Lower leg skin (tissue), 3 donors: Measurements from ENCODE around the gene FAF2.

Source experiments
- CTCF ChIP-seq, 3 donors: fragments of 450-650 bp; IDR thresholded peaks; one replicate each; pipeline ENCODE4 v1.5.1; 2016; ENCODE audit warnings: antibody characterized with exemption in 3 of 3, mild to moderate bottlenecking in 3 of 3, moderate library complexity in 2 of 3
- POLR2A ChIP-seq, 2 donors: fragments of 450-650 bp; IDR thresholded peaks; one replicate each; pipeline ENCODE4 v1.6.1; 2016 to 2017; ENCODE audit warnings: antibody characterized with exemption in 2 of 2, mild to moderate bottlenecking in 1 of 2, moderate library complexity in 1 of 2

DNA sequence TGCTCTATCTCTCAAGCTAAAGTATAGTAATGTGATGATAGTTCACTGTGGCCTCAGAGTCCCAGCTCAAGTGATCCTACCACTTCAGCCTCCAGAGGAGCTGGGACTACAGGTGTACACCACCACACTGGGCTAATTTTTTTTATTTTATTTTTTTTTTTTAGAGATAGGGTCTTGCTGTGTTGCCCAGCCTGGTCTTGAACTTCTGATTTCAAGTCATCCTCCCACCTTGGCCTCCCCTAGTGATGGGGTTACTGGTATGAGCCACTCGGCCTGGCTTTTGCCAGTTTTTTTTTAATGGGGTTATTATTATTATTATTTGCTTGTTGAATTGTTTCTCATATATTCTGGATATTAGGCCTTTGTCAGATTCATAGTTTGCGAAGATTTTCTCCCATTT lies 13.2 kb downstream of the FAF2 start:
- TF ChIP-seq POLR2A (IDR thresholded peaks at IDR 0.05) (no peak), CTCF (IDR thresholded peaks at IDR 0.05) (no peak)
